ENCODE results near the gene PROSER1.
"Not testable (repeated sequence)": the region's sequence is repeated elsewhere in the genome, so short reads cannot be mapped to it uniquely, and the experiment has no call there.

PROSER1 gene

GRCh38 chr13:39023316-39023715, 14.6 kb downstream of the PROSER1 start:
- no peak for DNase-seq

- DNase-seq, result no peak
Observed at GRCh38 chr13:39020853-39021462, 16.9 kb downstream of the PROSER1 start.

- DNase-seq, result no peak
Observed at GRCh38 chr13:39016787-39017186, 21.1 kb downstream of the PROSER1 start.

GRCh38 chr13:39016087-39016486, 21.8 kb downstream of the PROSER1 start:
- no peak for DNase-seq

- no peak for DNase-seq
Observed at GRCh38 chr13:39013462-39013861, 24.4 kb downstream of the PROSER1 start.

GRCh38 chr13:39012608-39013007, 25.3 kb downstream of the PROSER1 start:
- no peak for DNase-seq

- not testable (repeated sequence) for DNase-seq
Observed at GRCh38 chr13:39006371-39007111, 31.3 kb downstream of the PROSER1 start.

- no peak for DNase-seq
Observed at GRCh38 chr13:38998739-38999138, 39.1 kb downstream of the PROSER1 start.

GRCh38 chr13:38993381-38993780, 44.5 kb downstream of the PROSER1 start:
- DNase-seq, result no peak

GRCh38 chr13:38990693-38991092, 47.2 kb downstream of the PROSER1 start, which contains the start of gene STOML3:
Gene STOML3, minus strand, starts transcription at chr13:38990831. Its CDS starts 110 bp downstream, at chr13:38990721.
- DNase-seq, result no peak

- no peak for DNase-seq
Observed at GRCh38 chr13:38981096-38981495, 56.8 kb downstream of the PROSER1 start.

- DNase-seq, result no peak
Observed at GRCh38 chr13:38980750-38981078, 57.2 kb downstream of the PROSER1 start.

GRCh38 chr13:38979891-38980749, 57.8 kb downstream of the PROSER1 start:
- no peak for DNase-seq

GRCh38 chr13:38970380-38971051, 67.4 kb downstream of the PROSER1 start:
- DNase-seq, result no peak

GRCh38 chr13:38969187-38969586, 68.7 kb downstream of the PROSER1 start:
- DNase-seq, result no peak

- no peak for DNase-seq
Observed at GRCh38 chr13:38967446-38967845, 70.4 kb downstream of the PROSER1 start.

- DNase-seq, result no peak
Observed at GRCh38 chr13:38965281-38965680, 72.6 kb downstream of the PROSER1 start.

- no peak for DNase-seq
Observed at GRCh38 chr13:38960175-38960574, 77.7 kb downstream of the PROSER1 start.
